ENCODE data around the gene ABCG8.

ABCG8 gene

DNA sequence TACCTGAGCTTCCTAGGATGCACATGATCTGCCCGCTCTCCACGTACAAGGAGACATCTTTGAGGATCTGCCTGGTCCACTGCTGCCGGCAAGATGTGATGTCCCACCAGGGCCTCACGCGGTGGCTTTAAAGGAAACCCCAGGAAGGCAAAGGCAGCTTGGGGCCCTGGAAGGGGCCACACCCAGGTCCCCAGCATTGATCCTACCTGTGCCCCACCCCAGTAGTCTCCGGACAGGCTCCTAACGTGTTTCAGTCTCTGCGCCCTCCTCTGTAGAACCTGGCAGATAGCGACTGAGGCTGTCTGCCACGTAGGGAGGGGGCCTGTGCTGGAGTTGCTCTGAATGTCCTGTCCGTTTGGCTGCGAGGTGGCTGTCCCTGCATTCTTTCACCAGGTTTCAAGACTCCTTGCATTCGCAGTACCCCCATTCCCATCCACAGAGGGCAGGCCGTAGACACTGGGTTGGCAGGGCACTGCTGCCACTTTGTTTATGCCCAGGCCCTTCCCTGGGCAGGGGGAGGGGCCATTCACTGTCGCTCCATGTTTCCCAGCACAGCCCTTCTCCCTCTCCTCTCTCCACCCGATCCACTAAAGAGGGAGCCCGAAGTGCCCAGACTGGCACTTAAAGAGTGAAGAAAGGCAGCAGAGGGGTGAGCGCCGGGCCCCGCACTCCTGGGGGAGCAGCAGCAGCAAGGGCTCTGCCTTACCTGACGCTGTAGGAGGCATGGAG is 776 bp upstream of the ABCG8 start:
- in situ Hi-C loops (cut with MboI; ENCODE audit: low sequenced_read_pairs): no loop called here
- Histone ChIP-seq H3K4me3 (no peak overlapping the region), H3K4me1 (no peaks in the 10 kb centered on the region), H3K27me3 (ENCODE audit: low read depth) (no peaks in the 10 kb centered on the region; the same call in 1 of the 2 replicates), H3K9me3 (no peaks in the 10 kb centered on the region), H3K36me3 (replicated peaks) (no peaks in the 10 kb centered on the region)
- DNase-seq (ENCODE audit: low spot score in 2 of 2): no peak

DNA sequence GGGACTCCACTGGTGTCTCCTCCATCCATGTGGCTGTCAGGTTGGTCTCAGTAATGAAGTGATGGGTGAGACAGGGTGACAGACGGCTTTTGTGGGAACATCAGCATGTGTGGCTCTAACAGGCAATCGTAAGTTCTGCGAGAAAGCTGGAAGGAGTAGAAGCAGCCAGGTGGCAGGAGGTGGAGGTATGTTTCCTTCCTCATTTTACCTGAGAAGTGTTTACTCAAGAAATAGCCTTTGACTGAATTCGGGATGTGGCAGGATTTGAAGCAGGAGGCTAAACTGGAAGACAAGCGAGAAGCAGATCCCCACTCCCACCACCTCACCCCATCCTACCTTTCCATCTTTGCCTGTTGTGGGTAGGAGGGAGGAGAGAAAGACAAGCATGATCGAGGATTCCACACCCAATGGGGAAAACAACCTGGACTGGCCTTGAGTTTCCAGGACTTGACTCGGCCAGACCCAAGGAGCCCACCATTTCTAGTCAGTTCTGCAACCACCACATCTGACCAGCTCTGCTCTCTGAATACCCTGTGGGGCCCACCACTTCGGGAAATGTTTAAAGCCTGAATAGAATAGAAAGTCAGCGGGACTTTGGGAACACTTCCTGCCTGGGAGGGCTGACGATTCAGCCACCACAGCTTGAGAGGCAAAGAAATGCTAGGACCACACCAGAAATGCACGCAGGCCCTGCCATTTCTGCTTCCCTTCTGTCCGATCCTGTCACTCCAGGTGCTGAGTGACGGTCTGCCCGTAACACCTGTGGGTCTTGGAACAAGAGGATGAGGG is 1.2 kb downstream of the ABCG8 start:
- H3K4me1 ChIP-seq: no peaks in the 10 kb centered on the region
- H3K4me3 ChIP-seq: no peak overlapping the region
- H3K36me3 ChIP-seq (replicated peaks): no peaks in the 10 kb centered on the region
- no peaks in the 10 kb centered on the region for H3K9me3 ChIP-seq
- in situ Hi-C loops (cut with MboI; ENCODE audit: low sequenced_read_pairs): no loop called here
- DNase-seq (ENCODE audit: low spot score in 2 of 2): no peak
- H3K27me3 ChIP-seq (ENCODE audit: low read depth): no peaks in the 10 kb centered on the region; the same call in 1 of the 2 replicates

DNA sequence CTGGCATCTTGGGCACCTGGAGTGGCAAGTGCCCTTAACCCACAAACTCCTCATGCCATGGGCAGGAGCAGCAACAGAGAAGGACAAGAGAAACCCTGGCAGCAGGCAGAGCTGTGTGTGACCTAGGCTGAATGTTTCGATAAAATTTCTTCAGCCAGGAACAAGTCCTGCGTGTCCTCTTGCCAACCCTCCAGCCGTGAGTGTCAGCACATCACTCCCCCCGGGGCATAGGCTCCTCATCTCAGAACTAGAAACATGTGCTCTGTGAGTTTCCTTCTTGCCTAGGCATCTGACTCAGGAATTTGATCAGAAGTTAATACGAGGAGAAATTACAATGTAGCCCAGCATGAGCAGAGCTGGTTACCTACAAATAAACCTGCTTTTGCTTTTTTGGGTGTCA is 2.2 kb downstream of the ABCG8 start:
- Histone ChIP-seq H3K9me3 (no peaks in the 10 kb centered on the region), H3K27me3 (ENCODE audit: low read depth) (no peaks in the 10 kb centered on the region; the same call in 1 of the 2 replicates), H3K4me1 (no peaks in the 10 kb centered on the region), H3K36me3 (replicated peaks) (no peaks in the 10 kb centered on the region), H3K4me3 (no peak overlapping the region)
- DNase-seq (ENCODE audit: low spot score in 2 of 2): no peak
- in situ Hi-C loops (cut with MboI; ENCODE audit: low sequenced_read_pairs): no loop called here

- Histone ChIP-seq H3K9me3 (no peaks in the 10 kb centered on the region), H3K36me3 (replicated peaks) (no peaks in the 10 kb centered on the region), H3K27me3 (ENCODE audit: low read depth) (no peaks in the 10 kb centered on the region; the same call in 1 of the 2 replicates), H3K4me3 (no peak overlapping the region), H3K4me1 (no peaks in the 10 kb centered on the region)
- in situ Hi-C loops (cut with MboI; ENCODE audit: low sequenced_read_pairs): no loop called here
- no peak for DNase-seq (ENCODE audit: low spot score in 2 of 2)
Measured at GRCh38 chr2:43841949-43842865, 3.4 kb downstream of the ABCG8 start.

- Histone ChIP-seq H3K36me3 (replicated peaks) (no peaks in the 10 kb centered on the region), H3K9me3 (no peaks in the 10 kb centered on the region), H3K27me3 (ENCODE audit: low read depth) (no peaks in the 10 kb centered on the region; the same call in 1 of the 2 replicates), H3K4me1 (no peaks in the 10 kb centered on the region), H3K4me3 (no peak overlapping the region)
- no peak for DNase-seq (ENCODE audit: low spot score in 2 of 2)
- in situ Hi-C loops (cut with MboI; ENCODE audit: low sequenced_read_pairs): no loop called here
Measured at GRCh38 chr2:43842866-43843226, 4.1 kb downstream of the ABCG8 start.

GRCh38 chr2:43845181-43845580 is 6.4 kb downstream of the ABCG8 start:
- Histone ChIP-seq H3K4me1 (no peaks in the 10 kb centered on the region), H3K36me3 (replicated peaks) (no peaks in the 10 kb centered on the region), H3K27me3 (ENCODE audit: low read depth) (no peaks in the 10 kb centered on the region; the same call in 1 of the 2 replicates), H3K9me3 (no peaks in the 10 kb centered on the region), H3K4me3 (no peak overlapping the region)
- in situ Hi-C loops (cut with MboI; ENCODE audit: low sequenced_read_pairs): no loop called here
- no peak for DNase-seq (ENCODE audit: low spot score in 2 of 2)

DNA sequence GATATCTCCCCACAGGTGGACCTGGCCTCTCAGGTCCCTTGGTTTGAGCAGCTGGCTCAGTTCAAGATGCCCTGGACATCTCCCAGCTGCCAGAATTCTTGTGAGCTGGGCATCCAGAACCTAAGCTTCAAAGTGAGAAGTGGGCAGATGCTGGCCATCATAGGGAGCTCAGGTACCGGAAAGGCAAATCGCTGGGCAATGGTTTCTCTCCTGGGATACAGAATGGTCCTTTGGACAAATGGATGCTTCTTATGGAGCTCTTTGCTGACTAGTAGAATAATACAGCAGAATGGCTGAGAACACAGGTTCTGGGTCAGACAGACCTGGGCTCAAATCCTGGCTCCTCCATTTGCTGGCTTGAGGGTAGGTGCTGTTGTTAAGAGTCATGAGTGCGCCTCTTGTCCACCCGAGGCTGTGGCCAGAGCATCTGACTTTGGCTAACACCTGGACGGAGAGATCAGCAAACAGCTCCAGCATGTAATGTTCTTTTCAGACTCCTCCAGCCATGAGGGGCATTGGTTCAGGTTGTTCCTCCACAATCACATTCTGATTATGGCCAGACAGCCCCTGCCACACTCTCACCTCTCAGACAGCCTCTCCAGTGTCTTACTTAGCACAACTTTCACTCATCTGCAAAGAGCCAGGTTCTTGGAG is 7.5 kb downstream of the ABCG8 start:
- H3K27me3 ChIP-seq (ENCODE audit: low read depth): no peaks in the 10 kb centered on the region; the same call in 1 of the 2 replicates
- no peak for DNase-seq (ENCODE audit: low spot score in 2 of 2)
- no peak overlapping the region for H3K4me3 ChIP-seq
- no peaks in the 10 kb centered on the region for H3K9me3 ChIP-seq
- in situ Hi-C loops (cut with MboI; ENCODE audit: low sequenced_read_pairs): no loop called here
- H3K36me3 ChIP-seq (replicated peaks): no peaks in the 10 kb centered on the region
- no peaks in the 10 kb centered on the region for H3K4me1 ChIP-seq

DNA sequence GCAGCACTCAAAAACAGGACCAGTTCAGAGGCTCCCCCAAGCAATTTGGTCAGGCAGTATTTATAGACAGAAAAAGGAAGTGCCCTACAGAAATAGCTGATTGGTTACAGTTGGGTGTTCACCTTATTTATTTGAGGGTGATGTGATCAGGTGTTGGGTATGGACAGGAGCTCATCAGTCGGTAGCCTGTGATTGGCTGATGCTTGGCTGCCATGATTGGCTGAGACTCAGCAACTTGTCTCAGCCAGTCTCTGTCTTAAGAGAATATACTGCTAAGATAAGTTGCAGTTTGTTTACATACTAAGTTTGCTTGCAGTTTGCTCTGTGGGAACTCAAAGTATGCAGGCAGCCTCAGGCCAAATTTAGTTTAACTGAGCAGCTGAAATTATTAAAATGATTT is 9.4 kb downstream of the ABCG8 start:
- Histone ChIP-seq H3K4me3 (no peak overlapping the region), H3K36me3 (replicated peaks) (no peaks in the 10 kb centered on the region), H3K27me3 (ENCODE audit: low read depth) (no peaks in the 10 kb centered on the region), H3K4me1 (no peaks in the 10 kb centered on the region), H3K9me3 (no peaks in the 10 kb centered on the region)
- in situ Hi-C loops (cut with MboI; ENCODE audit: low sequenced_read_pairs): no loop called here
- no peak for DNase-seq (ENCODE audit: low spot score in 2 of 2)

DNA sequence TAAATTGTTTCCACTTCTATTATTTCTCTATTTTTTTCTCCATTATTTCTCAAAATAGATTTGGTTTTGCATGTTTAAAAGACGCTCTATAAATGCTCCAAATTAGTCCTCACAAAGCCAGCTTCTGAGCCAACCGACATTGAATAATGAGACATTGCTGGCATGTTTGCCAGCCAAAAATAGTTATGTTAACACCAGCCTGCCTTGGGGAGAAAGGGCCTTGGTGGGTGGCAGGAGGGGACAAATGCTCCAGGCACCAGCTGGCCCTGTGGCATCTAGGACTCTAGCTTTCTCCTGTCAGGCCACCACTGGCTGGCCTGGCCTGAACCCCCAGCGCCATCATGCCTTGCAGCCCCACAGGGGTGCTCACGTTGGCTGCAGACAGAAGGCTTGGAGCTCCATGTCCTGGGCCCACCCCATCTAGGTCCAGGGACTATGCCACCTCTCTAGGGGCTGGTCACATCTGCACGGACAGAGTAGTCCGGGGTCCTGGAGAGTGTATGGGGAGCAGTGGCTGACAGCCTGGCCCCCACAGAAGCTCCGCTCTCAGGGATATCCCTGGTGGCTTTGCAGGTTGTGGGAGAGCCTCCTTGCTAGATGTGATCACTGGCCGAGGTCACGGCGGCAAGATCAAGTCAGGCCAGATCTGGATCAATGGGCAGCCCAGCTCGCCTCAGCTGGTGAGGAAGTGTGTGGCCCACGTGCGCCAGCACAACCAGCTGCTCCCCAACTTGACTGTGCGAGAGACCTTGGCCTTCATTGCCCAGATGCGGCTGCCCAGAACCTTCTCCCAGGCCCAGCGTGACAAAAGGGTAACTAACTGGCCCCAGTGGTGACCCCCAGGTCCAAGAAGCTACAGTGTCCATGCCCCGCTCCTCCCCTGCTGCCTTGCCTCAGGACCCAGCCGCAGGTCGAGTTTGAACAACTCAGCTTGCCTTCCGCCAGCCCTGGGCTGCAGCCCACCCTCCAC is 12.5 kb downstream of the ABCG8 start:
- in situ Hi-C loops (cut with MboI; ENCODE audit: low sequenced_read_pairs): no loop called here
- peaks cover 18% of the 10 kb centered on the region for H3K27me3 ChIP-seq (ENCODE audit: low read depth)
- H3K4me1 ChIP-seq: no peaks in the 10 kb centered on the region
- no peaks in the 10 kb centered on the region for H3K36me3 ChIP-seq (replicated peaks)
- no peak for DNase-seq (ENCODE audit: low spot score in 2 of 2)
- H3K9me3 ChIP-seq: no peaks in the 10 kb centered on the region
- no peak overlapping the region for H3K4me3 ChIP-seq

GRCh38 chr2:43852196-43852730 is 13.5 kb downstream of the ABCG8 start:
- in situ Hi-C loops (cut with MboI; ENCODE audit: low sequenced_read_pairs): no loop called here
- Histone ChIP-seq H3K27me3 (ENCODE audit: low read depth) (peaks cover 28% of the 10 kb centered on the region), H3K4me1 (no peaks in the 10 kb centered on the region), H3K9me3 (no peaks in the 10 kb centered on the region), H3K4me3 (no peak overlapping the region), H3K36me3 (replicated peaks) (no peaks in the 10 kb centered on the region)
- no peak for DNase-seq (ENCODE audit: low spot score in 2 of 2)

GRCh38 chr2:43853141-43854081 is 14.6 kb downstream of the ABCG8 start:
- no peak for DNase-seq (ENCODE audit: low spot score in 2 of 2)
- Histone ChIP-seq H3K9me3 (no peaks in the 10 kb centered on the region), H3K27me3 (ENCODE audit: low read depth) (peaks cover 40% of the 10 kb centered on the region), H3K36me3 (replicated peaks) (no peaks in the 10 kb centered on the region), H3K4me3 (no peak overlapping the region), H3K4me1 (no peaks in the 10 kb centered on the region)
- in situ Hi-C loops (cut with MboI; ENCODE audit: low sequenced_read_pairs): no loop called here

Data from HAP-1 (cell line).